Natural killer cell (primary cell): ENCODE data around the gene IL19. TPM values are rescaled to one million over a fixed set of nuclear protein-coding genes. Genes with fewer than 3 reads are reported as not detected.

Experiments
- ATAC-seq, 3 donors: fragments of 150-1000 bp in 2 of 3; fragments of 200-7000 bp in 1 of 3; cut with Tn5 transposase; 1 replicate in 1 of 3; 2 replicates in 2 of 3; pipeline ENCODE4 v1.10.0; 2021; ENCODE audit warnings: mild to moderate bottlenecking in 2 of 3, moderate library complexity in 2 of 3
- DNase-seq, 2 donors: peaks; one replicate each; pipeline versions ENCODE4 v3.0.0 to v3.0.0-alpha.2; 2013 to 2021; ENCODE audit warnings: mixed read lengths in 1 of 2
- H3K27ac ChIP-seq: one replicate; pipeline ENCODE4 v1.5.1; 2013; ENCODE audit warnings: mild to moderate bottlenecking, low read length
- H3K27me3 ChIP-seq: one replicate; pipeline ENCODE4 v1.6.1; 2013; ENCODE audit warnings: low read length; ENCODE audit not compliant: control insufficient read depth, insufficient read depth
- H3K36me3 ChIP-seq: one replicate; pipeline ENCODE4 v1.6.1; 2013; ENCODE audit warnings: low read length; ENCODE audit not compliant: control insufficient read depth, insufficient read depth
- H3K4me1 ChIP-seq: one replicate; pipeline ENCODE4 v1.6.1; 2013; ENCODE audit warnings: low read length; ENCODE audit not compliant: control insufficient read depth, insufficient read depth
- H3K4me3 ChIP-seq: one replicate; pipeline ENCODE4 v1.5.1; 2013; ENCODE audit warnings: low read length
- H3K9me3 ChIP-seq: one replicate; pipeline ENCODE4 v1.6.1; 2013; ENCODE audit warnings: low read length; ENCODE audit not compliant: control insufficient read depth, insufficient read depth
- H3K27ac Mint-ChIP-seq, 2 donors: one replicate each; pipeline ENCODE4 v1.8.0; 2022; ENCODE audit warnings: mild to moderate bottlenecking in 2 of 2, mixed read lengths in 2 of 2, moderate library complexity in 1 of 2
- H3K27me3 Mint-ChIP-seq, 2 donors: one replicate each; pipeline ENCODE4 v1.8.0; 2022; ENCODE audit warnings: low read depth in 2 of 2, mixed read lengths in 2 of 2
- H3K36me3 Mint-ChIP-seq: one replicate; pipeline ENCODE4 v1.8.0; 2022; ENCODE audit warnings: mixed read lengths
- H3K4me1 Mint-ChIP-seq, 2 donors: one replicate each; pipeline ENCODE4 v1.8.0; 2022; ENCODE audit warnings: mixed read lengths in 2 of 2
- H3K4me3 Mint-ChIP-seq: one replicate; pipeline ENCODE4 v1.8.0; 2022; ENCODE audit warnings: mild to moderate bottlenecking, moderate library complexity, mixed read lengths
- H3K9me3 Mint-ChIP-seq, 2 donors: one replicate each; pipeline ENCODE4 v1.8.0; 2022; ENCODE audit warnings: mixed read lengths in 2 of 2
- WGBS: methylation state at CpG from one replicate; pipeline ENCODE4 v1.1.7; 2013; ENCODE audit warnings: missing lambda C conversion rate; ENCODE audit not compliant: insufficient coverage; 5-methylcytosine and 5-hydroxymethylcytosine counted together
- intact Hi-C: fragments of 100-400 bp; cut with micrococcal nuclease; formaldehyde crosslinking; loops from one replicate; pipeline ENCODE4 v1.14.2; 2022
- total RNA-seq, 4 donors: library from RNA; stranded (reverse); fragments of 120-200 nt in 1 of 4; gene quantifications; one replicate each; pipeline versions ENCODE4 v1.2.3 to v1.2.4, GENCODE V29; 2013 to 2022
- TF ChIP-seq, protein P1 (sequence below): fragments of 200-600 bp; IDR thresholded peaks from one replicate; pipeline ENCODE4 v1.8.0; 2022; ENCODE audit warnings: antibody characterized with exemption

Gene IL19
- total RNA-seq, 3 donors from 2014 or later (not counting 1 experiment from before 2014, with no cell fraction given) = not detected

DNA sequence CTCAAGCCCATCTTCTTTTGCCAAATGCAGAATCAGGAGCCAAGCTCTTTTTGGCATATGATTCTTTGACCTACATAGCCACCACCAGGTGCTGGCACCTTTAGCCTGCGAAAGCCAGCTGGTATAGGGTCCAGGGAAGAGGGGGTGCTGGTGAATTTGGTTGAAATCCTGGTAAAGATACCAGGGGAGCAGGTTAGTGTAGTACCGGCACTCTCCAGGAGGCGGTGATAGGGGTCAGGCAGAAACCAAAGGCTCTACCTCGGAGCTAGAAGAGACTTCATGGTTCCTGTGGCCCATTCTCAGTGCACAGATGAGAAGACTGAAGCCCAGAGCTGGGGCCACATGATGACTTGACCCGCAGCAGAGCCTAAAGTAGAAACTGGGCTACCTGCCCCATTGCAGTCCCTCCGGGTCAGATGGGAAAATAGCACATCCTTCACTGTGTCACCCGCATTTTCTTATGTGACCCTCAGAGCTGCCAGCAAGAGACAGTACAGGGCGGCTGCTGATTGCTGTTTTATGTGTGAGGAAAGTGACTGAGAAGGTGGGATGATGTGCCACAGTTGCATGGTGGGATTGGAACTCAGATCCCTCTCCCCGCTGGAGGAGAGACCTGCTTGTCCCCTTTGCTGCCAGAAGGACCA, 36.0 kb upstream of the IL19 start:
- 64% methylated on average over 9 of the region's 9 CpGs for WGBS
- Histone ChIP-seq H3K36me3 (peaks cover 35% of the 10 kb centered on the region), H3K27ac (no peak overlapping the region), H3K27me3 (no peaks in the 10 kb centered on the region), H3K9me3 (no peaks in the 10 kb centered on the region), H3K4me1 (peaks cover 66% of the 10 kb centered on the region), H3K4me3 (no peak overlapping the region)
- H3K36me3 Mint-ChIP-seq = peaks cover 13% of the 10 kb centered on the region
- DNase-seq (peak; percentile 74 to 90), ATAC-seq (peak; percentile 49 to 63 (median 63))
- H3K9me3 Mint-ChIP-seq = no peaks in the 10 kb centered on the region
- no peaks in the 10 kb centered on the region for H3K27me3 Mint-ChIP-seq
- H3K4me3 Mint-ChIP-seq = peak overlapping the region; percentile 17
- peak overlapping the region; percentile 66 to 92 for H3K27ac Mint-ChIP-seq
- TF ChIP-seq, protein P1, sequence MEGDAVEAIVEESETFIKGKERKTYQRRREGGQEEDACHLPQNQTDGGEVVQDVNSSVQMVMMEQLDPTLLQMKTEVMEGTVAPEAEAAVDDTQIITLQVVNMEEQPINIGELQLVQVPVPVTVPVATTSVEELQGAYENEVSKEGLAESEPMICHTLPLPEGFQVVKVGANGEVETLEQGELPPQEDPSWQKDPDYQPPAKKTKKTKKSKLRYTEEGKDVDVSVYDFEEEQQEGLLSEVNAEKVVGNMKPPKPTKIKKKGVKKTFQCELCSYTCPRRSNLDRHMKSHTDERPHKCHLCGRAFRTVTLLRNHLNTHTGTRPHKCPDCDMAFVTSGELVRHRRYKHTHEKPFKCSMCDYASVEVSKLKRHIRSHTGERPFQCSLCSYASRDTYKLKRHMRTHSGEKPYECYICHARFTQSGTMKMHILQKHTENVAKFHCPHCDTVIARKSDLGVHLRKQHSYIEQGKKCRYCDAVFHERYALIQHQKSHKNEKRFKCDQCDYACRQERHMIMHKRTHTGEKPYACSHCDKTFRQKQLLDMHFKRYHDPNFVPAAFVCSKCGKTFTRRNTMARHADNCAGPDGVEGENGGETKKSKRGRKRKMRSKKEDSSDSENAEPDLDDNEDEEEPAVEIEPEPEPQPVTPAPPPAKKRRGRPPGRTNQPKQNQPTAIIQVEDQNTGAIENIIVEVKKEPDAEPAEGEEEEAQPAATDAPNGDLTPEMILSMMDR = peak; percentile 84
- intact Hi-C loops = loop anchor here (1.0 to 5.0 kb wide), 4 partner anchors 53 to 248 kb away; no protein-coding TSS in a partner anchor
- peaks cover 63 to 68% of the 10 kb centered on the region in 2 donors for H3K4me1 Mint-ChIP-seq

DNA sequence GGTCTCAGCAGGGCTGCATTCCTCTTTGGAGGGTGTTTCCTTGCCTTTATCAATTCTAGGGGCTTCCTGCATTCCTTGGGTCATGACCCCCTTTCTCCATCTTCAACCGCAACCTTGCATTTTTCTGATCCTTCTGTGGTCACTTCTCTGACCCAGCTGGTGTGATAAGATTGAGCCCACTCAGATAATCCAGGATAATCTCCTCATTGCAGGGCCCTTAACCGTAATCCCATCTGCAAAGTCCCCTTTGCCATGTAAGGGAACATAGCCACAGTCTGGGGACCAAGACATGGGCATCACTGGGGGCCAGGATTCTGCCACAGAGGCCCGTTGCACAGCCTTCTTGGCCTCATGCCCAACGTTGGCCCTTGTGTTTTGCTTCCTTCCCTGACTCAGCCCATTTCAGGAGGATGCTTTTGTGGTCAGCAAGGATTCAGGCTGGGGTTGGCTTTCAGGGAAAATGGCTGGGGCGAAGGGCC, 35.0 kb upstream of the IL19 start:
- Mint-ChIP-seq H3K9me3 (no peaks in the 10 kb centered on the region), H3K27me3 (no peaks in the 10 kb centered on the region), H3K27ac (peak overlapping the region; percentile 85 to 92), H3K4me3 (no peak overlapping the region), H3K4me1 (peaks cover 62 to 67% of the 10 kb centered on the region in 2 donors), H3K36me3 (peaks cover 7% of the 10 kb centered on the region)
- no peaks in the 10 kb centered on the region for H3K9me3 ChIP-seq
- H3K27me3 ChIP-seq = no peaks in the 10 kb centered on the region
- H3K36me3 ChIP-seq = peaks cover 26% of the 10 kb centered on the region
- no peak for ATAC-seq
- TF ChIP-seq, protein P1 = no peak
- no peak for DNase-seq
- intact Hi-C loops = loop anchor here (2.0 to 5.0 kb wide), 2 partner anchors 52 to 247 kb away; no protein-coding TSS in a partner anchor
- no peak overlapping the region for H3K27ac ChIP-seq
- peaks cover 64% of the 10 kb centered on the region for H3K4me1 ChIP-seq
- no peak overlapping the region for H3K4me3 ChIP-seq
- 81% methylated on average over 5 of the region's 5 CpGs for WGBS

DNA sequence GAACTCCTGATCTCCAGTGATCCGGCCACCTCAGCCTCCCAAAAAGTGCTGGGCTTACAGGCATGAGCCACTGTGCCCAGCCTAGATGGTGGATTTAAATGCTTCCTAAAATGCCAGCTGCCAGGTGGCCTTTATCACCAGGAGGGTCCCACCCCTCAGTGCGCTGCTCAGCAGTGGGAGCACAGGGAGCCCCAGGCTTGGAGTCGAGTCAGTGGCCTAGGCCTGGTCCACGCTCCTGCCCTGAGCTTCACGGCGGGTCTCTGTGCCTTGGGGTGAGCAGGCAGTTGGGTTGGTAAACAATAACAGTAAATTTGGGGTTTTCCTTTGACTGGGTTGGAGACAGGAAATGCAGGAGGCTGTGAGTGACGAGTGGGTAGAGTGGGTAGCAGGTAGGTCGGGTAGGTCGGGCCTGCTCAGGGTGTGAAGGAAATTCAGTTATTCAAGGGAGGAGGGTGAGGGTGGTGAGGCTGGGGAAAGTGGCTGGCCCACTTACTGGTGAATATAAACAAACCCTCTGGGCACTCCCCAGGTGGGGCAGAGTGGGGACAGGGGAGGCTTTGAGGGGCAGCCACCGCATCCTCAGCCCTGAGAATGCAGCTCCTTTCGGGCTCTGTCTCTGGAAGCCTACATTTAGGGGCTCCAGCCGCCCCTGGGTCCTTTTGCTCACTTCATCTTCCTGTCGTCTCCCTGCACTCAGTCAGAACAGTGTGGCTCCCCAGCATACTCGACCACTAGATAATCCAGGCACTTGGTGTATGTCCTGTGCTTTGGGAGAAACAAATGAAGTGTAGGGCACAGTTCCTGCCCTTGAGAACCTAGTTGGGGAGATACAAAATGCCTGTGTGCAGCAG, 33.5 kb upstream of the IL19 start:
- Histone ChIP-seq H3K27me3 (no peaks in the 10 kb centered on the region), H3K4me1 (peaks cover 62% of the 10 kb centered on the region), H3K9me3 (no peaks in the 10 kb centered on the region), H3K4me3 (no peak overlapping the region), H3K36me3 (peaks cover 11% of the 10 kb centered on the region), H3K27ac (peak overlapping the region; percentile 75)
- H3K36me3 Mint-ChIP-seq = peaks cover 7% of the 10 kb centered on the region
- DNase-seq (peak; percentile 45 to 87), ATAC-seq (peak; percentile 71 to 89 (median 83))
- H3K4me1 Mint-ChIP-seq = peaks cover 61 to 63% of the 10 kb centered on the region in 2 donors
- TF ChIP-seq, protein P1 = no peak
- 32% methylated on average over 14 of the region's 14 CpGs for WGBS
- H3K27ac Mint-ChIP-seq = peak overlapping the region; percentile 85 to 92
- H3K27me3 Mint-ChIP-seq = no peaks in the 10 kb centered on the region
- intact Hi-C loops = loop anchor here (5.0 kb wide), 1 partner anchor 50 kb away; no protein-coding TSS in a partner anchor
- peak overlapping the region; percentile 60 for H3K4me3 Mint-ChIP-seq
- no peaks in the 10 kb centered on the region for H3K9me3 Mint-ChIP-seq
